ENCODE data around the gene DDX3X.
"Not testable (repeated sequence)": the region's sequence is repeated elsewhere in the genome, so short reads cannot be mapped to it uniquely, and the experiment has no call there.

The DDX3X gene

GRCh38 chrX:41405551-41405950 lies 71.6 kb downstream of the DDX3X start:
- Histone ChIP-seq H3K27me3 (ENCODE audit: control insufficient read depth, insufficient read depth, low read length) (no peaks in the 10 kb centered on the region), H3K4me3 (ENCODE audit: low read depth, low read length) (no peak overlapping the region), H3K9me3 (ENCODE audit: control insufficient read depth, insufficient read depth, low read length) (no peaks in the 10 kb centered on the region), H3K36me3 (ENCODE audit: control insufficient read depth, insufficient read depth, low read length) (no peaks in the 10 kb centered on the region), H3K4me1 (ENCODE audit: control insufficient read depth, insufficient read depth, low read length) (no peaks in the 10 kb centered on the region), H3K9ac (ENCODE audit: low read depth, low read length) (no peak overlapping the region)

DNA sequence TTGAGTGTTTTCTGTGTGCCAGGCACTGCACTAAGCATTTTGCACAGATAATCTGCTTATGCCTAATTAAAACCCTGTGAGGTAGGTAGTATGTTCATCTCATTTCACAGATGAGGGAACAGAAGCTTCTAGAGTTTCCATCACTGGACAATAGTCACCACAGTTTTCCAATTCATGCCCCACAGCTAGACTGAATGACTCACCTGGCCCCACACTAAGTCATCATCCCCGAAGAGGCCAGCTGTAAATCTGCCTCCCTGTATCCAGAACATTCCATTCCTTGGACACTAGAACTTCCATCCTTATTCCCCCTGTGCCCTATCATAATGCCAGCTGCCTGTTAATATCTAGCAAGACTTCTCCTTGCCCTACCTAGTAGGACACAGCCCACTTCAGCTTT lies 72.2 kb downstream of the DDX3X start:
- Histone ChIP-seq H3K9ac (ENCODE audit: low read depth, low read length) (no peak overlapping the region), H3K4me1 (ENCODE audit: control insufficient read depth, insufficient read depth, low read length) (no peaks in the 10 kb centered on the region), H3K27me3 (ENCODE audit: control insufficient read depth, insufficient read depth, low read length) (no peaks in the 10 kb centered on the region), H3K36me3 (ENCODE audit: control insufficient read depth, insufficient read depth, low read length) (no peaks in the 10 kb centered on the region), H3K9me3 (ENCODE audit: control insufficient read depth, insufficient read depth, low read length) (no peaks in the 10 kb centered on the region), H3K4me3 (ENCODE audit: low read depth, low read length) (no peak overlapping the region)

DNA sequence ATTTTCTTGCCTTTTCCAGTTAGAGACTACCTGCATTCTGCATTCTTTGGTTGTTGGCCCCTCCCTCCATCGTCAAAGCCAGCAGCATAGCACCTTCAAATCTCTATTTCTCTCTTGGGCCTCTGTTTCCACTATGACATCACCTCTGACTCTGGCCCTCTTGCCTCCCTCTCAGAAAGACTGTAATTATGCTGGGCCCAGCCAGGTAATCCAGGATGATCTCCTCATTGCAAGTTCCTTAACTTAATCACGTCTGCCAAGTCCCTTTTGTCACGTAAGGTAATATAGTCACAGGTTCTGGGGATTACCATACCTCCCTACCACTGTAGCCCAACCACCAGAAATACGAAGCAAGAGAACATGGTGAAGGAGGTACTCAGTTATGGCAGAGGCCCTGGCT lies 73.9 kb downstream of the DDX3X start:
- H3K4me1 ChIP-seq (ENCODE audit: control insufficient read depth, insufficient read depth, low read length) = no peaks in the 10 kb centered on the region
- no peaks in the 10 kb centered on the region for H3K9me3 ChIP-seq (ENCODE audit: control insufficient read depth, insufficient read depth, low read length)
- H3K4me3 ChIP-seq (ENCODE audit: low read depth, low read length) = no peak overlapping the region
- H3K9ac ChIP-seq (ENCODE audit: low read depth, low read length) = no peak overlapping the region
- no peaks in the 10 kb centered on the region for H3K27me3 ChIP-seq (ENCODE audit: control insufficient read depth, insufficient read depth, low read length)
- H3K36me3 ChIP-seq (ENCODE audit: control insufficient read depth, insufficient read depth, low read length) = no peaks in the 10 kb centered on the region

DNA sequence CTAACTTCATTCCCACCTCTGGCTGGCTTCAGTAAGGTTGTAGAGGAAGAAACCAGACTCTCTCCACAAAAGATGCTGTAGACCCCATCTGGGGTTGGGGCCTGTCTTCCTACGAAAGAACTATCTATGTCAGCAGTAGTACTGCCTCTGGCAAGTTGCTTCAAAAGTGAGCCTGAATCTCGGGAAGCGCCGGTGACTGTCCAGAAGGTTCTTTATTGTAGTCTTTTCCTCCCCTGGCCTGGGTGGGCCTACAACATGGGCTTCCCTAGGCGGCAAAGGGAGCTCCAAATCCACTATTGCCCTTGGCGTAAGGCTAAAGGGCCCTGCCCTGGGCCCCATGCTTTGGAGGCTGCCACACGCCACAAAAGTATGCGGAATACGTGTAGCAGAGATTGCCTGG lies 74.6 kb downstream of the DDX3X start:
- Histone ChIP-seq H3K4me3 (ENCODE audit: low read depth, low read length) (no peak overlapping the region), H3K27me3 (ENCODE audit: control insufficient read depth, insufficient read depth, low read length) (no peaks in the 10 kb centered on the region)

DNA sequence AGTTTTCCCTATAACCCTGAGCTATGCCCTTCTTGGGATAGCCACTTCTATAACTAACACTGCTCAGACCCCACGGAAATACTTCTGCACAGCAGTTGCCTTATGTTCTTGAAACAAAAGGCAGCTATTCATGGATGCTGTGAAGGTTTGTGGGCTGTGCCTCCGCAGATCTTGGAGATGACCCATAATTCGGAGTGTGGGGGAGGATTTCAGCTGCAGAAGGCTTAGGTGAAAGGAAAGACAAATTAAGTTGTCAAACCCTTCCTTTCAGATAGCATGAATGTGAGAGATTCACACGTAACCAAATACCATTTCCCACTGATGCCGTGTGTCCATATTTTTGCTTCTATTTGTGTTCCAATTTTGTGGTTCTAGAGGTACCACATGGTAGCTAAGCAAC lies 75.0 kb downstream of the DDX3X start:
- H3K9ac ChIP-seq (ENCODE audit: low read depth, low read length) = no peak overlapping the region
- H3K27me3 ChIP-seq (ENCODE audit: control insufficient read depth, insufficient read depth, low read length) = no peaks in the 10 kb centered on the region
- H3K4me1 ChIP-seq (ENCODE audit: control insufficient read depth, insufficient read depth, low read length) = no peaks in the 10 kb centered on the region
- no peaks in the 10 kb centered on the region for H3K36me3 ChIP-seq (ENCODE audit: control insufficient read depth, insufficient read depth, low read length)
- H3K4me3 ChIP-seq (ENCODE audit: low read depth, low read length) = no peak overlapping the region
- H3K9me3 ChIP-seq (ENCODE audit: control insufficient read depth, insufficient read depth, low read length) = no peaks in the 10 kb centered on the region

More for the DNA sequence above, 74.6 kb downstream of the DDX3X start:
- Histone ChIP-seq H3K36me3 (ENCODE audit: control insufficient read depth, insufficient read depth, low read length) (no peaks in the 10 kb centered on the region), H3K4me1 (ENCODE audit: control insufficient read depth, insufficient read depth, low read length) (no peaks in the 10 kb centered on the region), H3K9me3 (ENCODE audit: control insufficient read depth, insufficient read depth, low read length) (no peaks in the 10 kb centered on the region), H3K9ac (ENCODE audit: low read depth, low read length) (no peak overlapping the region)

DNA sequence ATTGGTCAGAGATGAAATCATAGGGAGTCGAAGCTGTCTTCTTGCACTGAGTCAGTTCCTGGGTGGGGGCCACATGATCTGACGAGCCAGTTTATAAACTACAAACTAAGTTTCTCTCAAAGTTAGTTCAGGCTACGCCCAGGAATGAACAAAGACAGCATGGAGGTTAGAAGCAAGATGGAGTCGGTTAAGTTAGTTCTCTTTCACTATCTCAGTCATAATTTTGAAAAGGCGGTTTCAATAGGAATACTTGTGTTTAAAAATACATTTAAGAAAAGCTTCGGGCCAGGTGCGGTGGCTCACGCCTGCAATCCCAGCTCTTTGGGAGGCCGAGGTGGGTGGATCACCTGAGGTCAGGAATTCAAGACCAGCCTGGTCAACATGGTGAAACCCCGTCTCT lies 77.3 kb downstream of the DDX3X start:
- H3K27me3 ChIP-seq (ENCODE audit: control insufficient read depth, insufficient read depth, low read length); H3K36me3 ChIP-seq (ENCODE audit: control insufficient read depth, insufficient read depth, low read length); H3K4me3 ChIP-seq (ENCODE audit: low read depth, low read length); H3K9me3 ChIP-seq (ENCODE audit: control insufficient read depth, insufficient read depth, low read length); H3K4me1 ChIP-seq (ENCODE audit: control insufficient read depth, insufficient read depth, low read length); H3K9ac ChIP-seq (ENCODE audit: low read depth, low read length): not testable (repeated sequence)

GRCh38 chrX:41412261-41413081 lies 78.5 kb downstream of the DDX3X start:
- no peaks in the 10 kb centered on the region for H3K9me3 ChIP-seq (ENCODE audit: control insufficient read depth, insufficient read depth, low read length)
- no peak overlapping the region for H3K4me3 ChIP-seq (ENCODE audit: low read depth, low read length)
- no peak overlapping the region for H3K9ac ChIP-seq (ENCODE audit: low read depth, low read length)
- no peaks in the 10 kb centered on the region for H3K27me3 ChIP-seq (ENCODE audit: control insufficient read depth, insufficient read depth, low read length)
- H3K4me1 ChIP-seq (ENCODE audit: control insufficient read depth, insufficient read depth, low read length) = no peaks in the 10 kb centered on the region
- no peaks in the 10 kb centered on the region for H3K36me3 ChIP-seq (ENCODE audit: control insufficient read depth, insufficient read depth, low read length)

All from iPS-15b (cell line).